Tibial nerve (tissue), 4 donors: ENCODE results near the gene ULK3.

ENCODE experiments used
- EP300 ChIP-seq, 2 donors: sonication (generic); formaldehyde crosslinking; IDR thresholded peaks; one replicate each; pipeline ENCODE4 v1.6.1; 2017; ENCODE audit warnings: antibody characterized with exemption in 2 of 2, mild to moderate bottlenecking in 1 of 2
- POLR2A ChIP-seq, 2 donors: fragments of 450-650 bp; IDR thresholded peaks; one replicate each; pipeline ENCODE4 v1.6.1; 2017; ENCODE audit warnings: antibody characterized with exemption in 2 of 2, mild to moderate bottlenecking in 2 of 2, moderate library complexity in 2 of 2
- TF ChIP-seq, protein P1 (sequence below), 5 experiments: fragments of 200-600 bp in 3 of 5; fragments of 450-650 bp in 2 of 5; sonication (generic) in 3 of 5; IDR thresholded peaks; one replicate each; pipeline ENCODE4 v1.5.1; 2016 to 2019; ENCODE audit warnings: antibody characterized with exemption in 5 of 5, mild to moderate bottlenecking in 3 of 5, moderate library complexity in 2 of 5

DNA sequence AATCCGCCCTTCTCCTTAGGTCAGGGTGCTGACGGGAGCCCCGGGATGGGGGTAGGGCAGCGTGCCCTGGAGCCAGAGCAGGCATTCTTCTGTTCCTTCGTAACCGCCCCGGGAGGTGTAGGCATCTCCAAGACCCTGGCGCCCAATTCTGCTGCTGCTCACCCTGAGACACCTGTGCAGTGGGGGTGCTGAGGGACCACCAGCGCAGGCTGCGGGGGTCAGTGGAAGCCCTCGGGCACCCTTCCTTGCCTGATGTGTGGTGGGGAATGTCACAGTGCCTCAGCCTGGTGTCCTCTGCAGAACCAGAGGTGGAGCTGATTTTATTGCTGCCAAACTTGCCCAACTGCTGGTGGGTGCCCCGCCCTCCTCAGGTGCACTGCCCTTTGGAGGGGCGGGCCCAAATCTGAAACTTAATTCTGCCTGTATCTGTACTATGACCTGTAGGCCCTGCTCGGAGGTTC is 53.8 kb downstream of the ULK3 start:
- TF ChIP-seq, protein P1, sequence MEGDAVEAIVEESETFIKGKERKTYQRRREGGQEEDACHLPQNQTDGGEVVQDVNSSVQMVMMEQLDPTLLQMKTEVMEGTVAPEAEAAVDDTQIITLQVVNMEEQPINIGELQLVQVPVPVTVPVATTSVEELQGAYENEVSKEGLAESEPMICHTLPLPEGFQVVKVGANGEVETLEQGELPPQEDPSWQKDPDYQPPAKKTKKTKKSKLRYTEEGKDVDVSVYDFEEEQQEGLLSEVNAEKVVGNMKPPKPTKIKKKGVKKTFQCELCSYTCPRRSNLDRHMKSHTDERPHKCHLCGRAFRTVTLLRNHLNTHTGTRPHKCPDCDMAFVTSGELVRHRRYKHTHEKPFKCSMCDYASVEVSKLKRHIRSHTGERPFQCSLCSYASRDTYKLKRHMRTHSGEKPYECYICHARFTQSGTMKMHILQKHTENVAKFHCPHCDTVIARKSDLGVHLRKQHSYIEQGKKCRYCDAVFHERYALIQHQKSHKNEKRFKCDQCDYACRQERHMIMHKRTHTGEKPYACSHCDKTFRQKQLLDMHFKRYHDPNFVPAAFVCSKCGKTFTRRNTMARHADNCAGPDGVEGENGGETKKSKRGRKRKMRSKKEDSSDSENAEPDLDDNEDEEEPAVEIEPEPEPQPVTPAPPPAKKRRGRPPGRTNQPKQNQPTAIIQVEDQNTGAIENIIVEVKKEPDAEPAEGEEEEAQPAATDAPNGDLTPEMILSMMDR (IDR thresholded peaks at IDR 0.05): no peak
- TF ChIP-seq POLR2A (IDR thresholded peaks at IDR 0.05): no peak
- TF ChIP-seq EP300 (IDR thresholded peaks at IDR 0.05): no peak
